Activated CD8-positive, alpha-beta memory T cell treated with anti-CD3 and anti-CD28 coated beads, Interleukin-2, amount 10 ng/mL, durations not matched to agents 7 days and 5 days (primary cell): Measurements from ENCODE around the gene TAOK2. TPM values are rescaled to one million over a fixed set of nuclear protein-coding genes. Genes with fewer than 3 reads are reported as not detected.
"Not testable (repeated sequence)": the region's sequence is repeated elsewhere in the genome, so short reads cannot be mapped to it uniquely, and the experiment has no call there.

Experiments used
- ATAC-seq: fragments of 150-1000 bp; cut with Tn5 transposase; one replicate; pipeline ENCODE4 v1.10.0; 2021; ENCODE audit warnings: moderate library complexity
- CTCF ChIA-PET: fragments of 350-600 bp; sonication (Branson Sonifier 250); formaldehyde crosslinking; loops from one replicate; lab custom pipeline; 2021; ENCODE audit warnings: antibody characterized with exemption; lab: Charles Lee
- DNase-seq: peaks from one replicate; pipeline ENCODE4 v3.0.0-alpha.2; 2020
- H3K27ac Mint-ChIP-seq: one replicate; pipeline ENCODE4 v1.8.0; 2021; ENCODE audit warnings: mild to moderate bottlenecking, mixed read lengths
- H3K27me3 Mint-ChIP-seq: one replicate; pipeline ENCODE4 v1.8.0; 2021; ENCODE audit warnings: mixed read lengths
- H3K36me3 Mint-ChIP-seq: one replicate; pipeline ENCODE4 v1.8.0; 2021; ENCODE audit warnings: mild to moderate bottlenecking, mixed read lengths
- H3K4me1 Mint-ChIP-seq: one replicate; pipeline ENCODE4 v1.8.0; 2021; ENCODE audit warnings: mixed read lengths
- H3K4me3 Mint-ChIP-seq: one replicate; pipeline ENCODE4 v1.8.0; 2021; ENCODE audit warnings: mild to moderate bottlenecking, moderate library complexity, mixed read lengths
- H3K9me3 Mint-ChIP-seq: one replicate; pipeline ENCODE4 v1.8.0; 2022; ENCODE audit warnings: low read depth, mixed read lengths
- total RNA-seq, 2 experiments: library from RNA; stranded (reverse); gene quantifications; one replicate each; pipeline ENCODE4 v1.2.3, GENCODE V29; 2021

TAOK2 gene
- total RNA-seq, 2 experiments from 2014 or later, result 51.1 to 55.3 TPM

DNA sequence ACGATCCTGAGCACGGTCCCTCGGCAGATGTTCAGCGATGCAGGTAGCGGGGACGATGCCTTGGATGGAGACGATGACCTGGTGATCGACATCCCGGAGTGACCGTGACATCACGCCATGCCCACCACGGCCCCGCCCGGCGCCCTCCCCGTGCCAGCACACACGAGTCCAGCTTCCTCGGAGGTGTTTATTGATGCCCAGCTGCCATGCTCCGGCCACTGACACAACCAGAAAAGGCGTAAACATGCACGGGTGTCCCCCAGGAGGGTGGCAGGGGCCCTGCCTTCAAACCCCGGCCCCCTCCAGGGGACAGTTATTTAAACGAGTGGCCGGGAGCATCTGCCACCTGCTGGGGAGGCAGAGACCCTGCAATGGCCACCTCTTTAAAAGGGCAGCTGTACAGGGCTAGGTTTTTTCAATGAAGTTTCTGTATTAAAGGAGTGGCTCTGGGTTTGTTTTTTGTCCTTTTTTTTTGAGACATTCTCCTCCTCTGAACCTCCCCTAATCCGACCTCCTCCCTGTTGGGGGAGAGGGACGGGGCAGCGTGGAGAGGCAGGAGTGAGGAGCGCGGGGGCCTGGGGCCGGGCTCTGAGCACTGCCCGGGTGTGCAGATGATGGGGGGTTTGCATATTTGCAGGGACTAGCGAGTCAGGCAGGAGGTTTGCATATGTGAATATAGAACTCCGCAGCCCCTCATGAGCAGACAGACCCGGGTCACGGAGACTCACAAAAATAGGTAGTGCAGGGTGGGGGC, 31.9 kb downstream of the TAOK2 start:
- Mint-ChIP-seq H3K9me3 (no peaks in the 10 kb centered on the region), H3K4me1 (peaks cover 2% of the 10 kb centered on the region), H3K36me3 (peaks cover 2% of the 10 kb centered on the region), H3K27ac (no peak overlapping the region), H3K4me3 (no peak overlapping the region), H3K27me3 (peaks cover 14% of the 10 kb centered on the region)
- DNase-seq, result peak; percentile 60
- CTCF ChIA-PET, result interaction anchor here (0.7 to 2.5 kb wide), 12 partner anchors 9 to 314 kb away, joined by 3 to 12 read pairs (median 4); partner anchors contain the start of genes HIRIP3, INO80E, KCTD13 and TLCD3B
- ATAC-seq, result peak; percentile 64

DNA sequence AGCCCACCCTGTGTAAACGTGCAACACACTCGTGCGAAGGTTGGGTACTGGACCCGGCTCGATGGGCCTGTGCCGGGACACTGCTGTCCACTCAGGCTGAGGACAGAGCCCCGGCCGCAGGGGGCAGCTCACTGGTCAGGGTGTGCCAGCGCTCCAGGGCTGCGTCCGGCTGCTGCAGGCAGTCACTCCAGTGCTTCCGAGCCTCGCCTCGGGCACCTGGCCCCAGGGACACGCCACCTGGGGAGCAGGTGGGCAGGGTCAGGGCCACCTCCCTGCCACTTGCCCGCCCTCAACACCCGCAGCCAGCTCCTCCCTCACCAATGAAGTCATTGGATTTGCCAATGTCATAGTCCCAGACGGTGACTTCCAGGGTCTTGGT, 32.4 kb downstream of the TAOK2 start:
- Mint-ChIP-seq H3K27me3 (peaks cover 17% of the 10 kb centered on the region), H3K9me3 (no peaks in the 10 kb centered on the region), H3K36me3 (peaks cover 2% of the 10 kb centered on the region), H3K4me3 (no peak overlapping the region), H3K4me1 (peaks cover 3% of the 10 kb centered on the region), H3K27ac (no peak overlapping the region)
- ATAC-seq (no peak), DNase-seq (no peak)
- CTCF ChIA-PET, result interaction anchor here (0.7 to 2.5 kb wide), 10 partner anchors 9 to 315 kb away, joined by 3 to 12 read pairs (median 4); partner anchors contain the start of genes HIRIP3, INO80E, KCTD13 and TLCD3B

DNA sequence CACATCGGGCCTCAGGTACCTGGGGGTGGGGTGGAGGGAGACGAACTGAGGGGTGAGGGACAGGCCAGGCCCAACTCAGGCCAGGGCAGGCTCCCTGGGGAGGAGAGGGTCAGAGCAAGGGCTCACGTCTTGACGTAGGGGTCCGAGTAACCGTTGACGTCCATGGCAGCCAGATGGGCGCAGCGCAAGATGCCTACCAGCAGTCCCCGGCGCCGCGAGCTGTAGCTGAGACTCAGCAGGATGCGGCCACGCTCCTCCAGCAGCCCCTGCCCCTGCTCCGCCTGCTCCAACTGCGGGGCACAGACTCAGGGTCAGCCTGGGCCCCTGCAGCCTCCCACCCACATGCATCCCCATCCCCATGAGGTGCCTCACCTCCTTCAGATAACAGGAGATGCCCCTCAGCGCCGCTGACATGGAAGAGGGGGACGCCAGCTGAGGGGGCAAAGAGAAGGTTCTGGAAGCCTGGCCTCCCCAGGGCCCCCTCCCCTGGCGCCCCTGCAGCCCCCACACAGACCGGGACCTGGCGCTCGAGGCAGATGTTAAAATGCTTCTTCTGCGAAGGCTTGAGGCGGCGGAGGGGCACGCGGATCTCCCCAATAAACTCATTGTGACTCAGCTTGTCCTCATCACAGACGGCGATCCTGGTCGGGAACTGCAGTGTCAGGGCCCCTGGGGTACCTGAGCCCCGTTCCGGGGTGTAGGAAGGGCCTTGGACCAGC, 33.1 kb downstream of the TAOK2 start:
- peaks cover 3% of the 10 kb centered on the region for H3K4me1 Mint-ChIP-seq
- no peaks in the 10 kb centered on the region for H3K9me3 Mint-ChIP-seq
- peaks cover 2% of the 10 kb centered on the region for H3K36me3 Mint-ChIP-seq
- H3K27ac Mint-ChIP-seq, result no peak overlapping the region
- H3K4me3 Mint-ChIP-seq, result no peak overlapping the region
- H3K27me3 Mint-ChIP-seq, result peaks cover 21% of the 10 kb centered on the region
- CTCF ChIA-PET, result interaction anchor here (1.3 to 2.5 kb wide), 4 partner anchors 25 to 158 kb away, joined by 3 to 12 read pairs (median 6); partner anchors contain the start of genes KCTD13 and TLCD3B
- DNase-seq, result no peak
- ATAC-seq, result no peak

DNA sequence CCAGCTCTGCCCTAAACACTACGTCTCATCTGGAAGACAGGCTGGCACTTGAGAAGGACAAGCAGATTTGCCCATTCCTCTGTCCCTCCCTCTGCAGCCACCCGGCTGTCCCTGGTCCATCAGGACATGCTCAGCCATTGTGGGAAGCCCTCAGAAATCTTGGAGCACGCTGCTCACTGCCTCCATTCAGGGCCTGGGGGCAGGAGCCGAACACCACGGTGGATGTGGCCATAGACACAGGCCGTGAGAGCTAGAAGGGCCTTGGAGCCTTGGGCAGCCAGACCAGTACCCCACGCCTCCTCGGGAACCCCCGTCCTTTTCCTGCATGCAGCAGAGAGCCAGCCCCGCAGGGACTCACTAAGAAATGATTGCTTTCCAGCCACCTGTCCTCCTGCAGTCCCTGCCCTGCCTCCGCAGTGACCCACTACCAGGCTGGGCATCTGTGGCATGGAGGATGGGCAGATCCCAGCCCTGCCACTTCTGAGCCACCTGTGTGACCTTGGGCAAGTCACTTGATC, 33.8 kb downstream of the TAOK2 start:
- no peak for ATAC-seq
- no peaks in the 10 kb centered on the region for H3K36me3 Mint-ChIP-seq
- H3K27ac Mint-ChIP-seq, result no peak overlapping the region
- DNase-seq, result no peak
- CTCF ChIA-PET, result interaction anchor here (1.1 to 2.5 kb wide), 2 partner anchors 48 to 159 kb away, joined by 3 to 7 read pairs; no protein-coding TSS in a partner anchor
- no peak overlapping the region for H3K4me3 Mint-ChIP-seq
- peaks cover 27% of the 10 kb centered on the region for H3K27me3 Mint-ChIP-seq
- H3K4me1 Mint-ChIP-seq, result peaks cover 5% of the 10 kb centered on the region
- no peaks in the 10 kb centered on the region for H3K9me3 Mint-ChIP-seq

DNA sequence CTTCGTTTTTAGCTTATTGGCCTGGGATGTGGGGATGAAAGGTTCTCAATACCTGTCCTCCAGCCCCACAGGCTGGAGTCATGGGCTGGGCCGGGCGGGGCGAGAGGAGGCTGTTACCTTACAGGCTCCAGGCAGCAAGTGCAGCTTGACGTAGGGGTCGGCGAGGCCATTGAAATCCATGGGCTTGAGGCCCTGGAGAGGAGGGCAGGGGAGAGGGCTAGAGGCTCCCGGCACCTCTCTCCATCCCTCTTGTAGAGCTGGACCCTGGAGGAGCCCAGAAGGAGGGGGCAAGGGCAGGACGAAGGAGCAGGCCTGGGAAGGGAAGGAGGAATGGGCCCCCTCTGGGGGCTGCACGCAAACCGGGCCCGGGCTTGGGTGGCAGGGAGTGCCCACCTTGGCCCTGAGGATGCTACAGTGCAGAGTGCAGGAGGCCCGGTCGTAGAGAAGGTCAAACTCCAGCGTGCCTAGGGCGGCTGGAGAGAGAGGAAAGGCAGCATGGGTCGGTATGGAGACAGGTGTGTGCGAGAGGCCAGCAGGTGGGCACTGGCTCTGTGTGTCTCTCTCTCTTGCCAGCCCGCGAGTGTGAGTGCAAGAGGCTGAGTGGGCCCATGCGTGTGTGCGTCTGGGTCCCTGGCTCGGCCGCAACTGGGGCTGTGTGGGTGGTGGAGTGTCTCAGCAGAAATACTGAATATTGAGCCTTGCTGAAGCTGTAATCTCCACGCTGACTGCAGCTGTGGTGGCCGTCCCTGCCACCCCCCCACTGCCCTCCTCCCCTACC, 35.6 kb downstream of the TAOK2 start:
- Mint-ChIP-seq H3K4me1 (peaks cover 5% of the 10 kb centered on the region), H3K27ac (no peak overlapping the region), H3K4me3 (no peak overlapping the region), H3K36me3 (no peaks in the 10 kb centered on the region), H3K27me3 (peaks cover 32% of the 10 kb centered on the region), H3K9me3 (no peaks in the 10 kb centered on the region)
- DNase-seq (no peak), ATAC-seq (no peak)
- CTCF ChIA-PET, result interaction anchor here (0.9 to 1.1 kb wide), 3 partner anchors 12 to 29 kb away, joined by 3 read pairs; no protein-coding TSS in a partner anchor

DNA sequence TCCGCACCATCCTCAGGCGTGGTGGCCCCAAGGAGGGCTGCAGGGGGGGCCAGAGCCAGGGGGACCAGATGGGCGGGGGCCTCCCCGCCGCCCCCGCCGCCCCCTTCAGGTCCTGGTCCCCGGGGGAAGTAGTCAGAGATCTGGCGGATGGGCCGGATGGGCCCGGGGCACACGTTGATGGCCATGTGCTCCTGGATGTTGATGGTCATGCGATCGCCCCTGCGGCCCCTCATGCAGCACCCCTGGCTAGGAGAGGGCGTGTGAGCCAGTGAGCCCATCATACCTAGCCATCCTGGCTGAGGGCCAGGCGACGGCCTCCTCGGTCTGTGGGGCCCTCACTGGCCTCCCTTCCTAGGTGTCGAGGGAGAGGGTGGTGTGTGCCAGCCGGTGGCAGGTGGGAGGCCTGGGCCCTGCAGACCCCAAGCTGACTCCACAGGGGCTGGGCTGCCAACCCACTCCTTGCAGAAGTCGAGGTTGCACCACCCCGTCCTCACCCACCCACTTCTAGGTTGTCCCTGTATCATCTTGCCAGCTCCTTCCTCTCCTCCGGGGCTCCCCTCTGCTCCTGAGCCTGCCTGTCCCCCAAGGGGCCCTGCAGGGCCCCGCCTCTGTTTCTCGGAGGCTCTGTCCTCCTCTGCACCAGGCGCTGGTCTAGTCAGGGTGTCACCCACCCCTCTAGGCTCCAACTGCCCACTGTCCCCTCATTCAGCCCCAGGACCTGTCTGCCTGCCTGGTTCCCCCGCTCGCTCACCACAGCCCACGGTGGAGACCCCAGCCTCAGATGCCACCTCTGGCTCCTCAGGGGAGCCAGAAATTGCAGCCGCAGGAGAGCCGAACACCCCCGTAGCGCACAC, 36.5 kb downstream of the TAOK2 start:
- Mint-ChIP-seq H3K4me3 (peak overlapping the region; percentile 50), H3K36me3 (no peaks in the 10 kb centered on the region), H3K4me1 (peaks cover 5% of the 10 kb centered on the region), H3K27me3 (peaks cover 32% of the 10 kb centered on the region), H3K9me3 (no peaks in the 10 kb centered on the region), H3K27ac (no peak overlapping the region)
- DNase-seq, result no peak
- ATAC-seq, result no peak
- CTCF ChIA-PET, result interaction anchor here (0.9 to 1.6 kb wide), 2 partner anchors 13 to 162 kb away, joined by 3 to 5 read pairs; no protein-coding TSS in a partner anchor

DNA sequence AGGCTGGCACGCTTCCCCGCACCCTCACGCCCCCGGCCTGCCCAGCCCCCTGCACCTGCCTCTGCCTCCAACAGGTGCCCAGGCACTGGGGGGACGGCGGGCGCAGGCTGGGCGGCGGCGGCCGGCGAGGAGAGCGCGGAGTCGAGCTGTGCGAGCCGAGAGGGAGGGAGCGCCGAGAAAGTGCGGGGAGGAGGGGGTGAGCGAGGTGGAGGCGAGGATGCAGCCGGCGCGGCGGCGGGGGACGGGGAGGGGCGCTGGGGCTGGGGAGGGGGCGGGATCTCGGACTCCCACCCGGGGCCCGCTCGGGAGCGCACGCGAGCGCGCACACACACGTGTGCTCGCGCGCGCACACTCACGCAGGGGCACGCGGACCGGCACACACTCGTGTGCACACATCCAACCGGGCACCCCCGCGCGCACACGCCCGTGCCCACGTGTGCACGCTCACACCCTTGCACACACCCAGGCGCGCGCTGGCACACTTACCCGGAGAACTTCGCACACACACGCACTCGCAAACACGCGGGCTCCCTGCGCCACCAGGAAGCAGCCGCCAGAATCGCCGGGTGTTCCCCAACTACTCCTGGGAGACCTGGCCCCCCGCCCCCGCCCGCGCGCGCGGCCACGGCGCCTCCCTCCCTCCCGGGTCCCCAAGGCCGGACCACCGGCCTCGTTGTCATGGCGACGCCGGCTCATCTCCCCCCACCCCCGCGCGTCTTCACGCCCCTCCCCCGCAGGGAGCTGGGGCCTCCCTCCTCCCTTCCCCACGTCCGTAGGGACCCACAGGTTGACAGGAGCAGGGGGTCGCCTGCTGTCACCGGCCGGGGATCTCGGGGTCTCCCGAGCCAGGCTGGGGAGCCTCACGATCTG, 37.4 kb downstream of the TAOK2 start, which contains the start of gene DOC2A:
Gene DOC2A (minus strand): TSS at position 184 of the 870 bp plus-strand sequence. CDS start 805 bp downstream, outside the sequence.
- peak within 1 kb of the TSS; percentile 50 for H3K4me3 Mint-ChIP-seq
- no peaks in the 10 kb centered on the region for H3K36me3 Mint-ChIP-seq
- CTCF ChIA-PET, result interaction anchor here (1.6 kb wide), 1 partner anchor 163 kb away, joined by 5 read pairs; no protein-coding TSS in a partner anchor
- ATAC-seq, result peak; percentile 61
- peaks cover 32% of the 10 kb centered on the region for H3K27me3 Mint-ChIP-seq
- H3K9me3 Mint-ChIP-seq, result no peaks in the 10 kb centered on the region
- no peak within 1 kb of the TSS for H3K27ac Mint-ChIP-seq
- no peak for DNase-seq
- peaks cover 5% of the 10 kb centered on the region for H3K4me1 Mint-ChIP-seq

DNA sequence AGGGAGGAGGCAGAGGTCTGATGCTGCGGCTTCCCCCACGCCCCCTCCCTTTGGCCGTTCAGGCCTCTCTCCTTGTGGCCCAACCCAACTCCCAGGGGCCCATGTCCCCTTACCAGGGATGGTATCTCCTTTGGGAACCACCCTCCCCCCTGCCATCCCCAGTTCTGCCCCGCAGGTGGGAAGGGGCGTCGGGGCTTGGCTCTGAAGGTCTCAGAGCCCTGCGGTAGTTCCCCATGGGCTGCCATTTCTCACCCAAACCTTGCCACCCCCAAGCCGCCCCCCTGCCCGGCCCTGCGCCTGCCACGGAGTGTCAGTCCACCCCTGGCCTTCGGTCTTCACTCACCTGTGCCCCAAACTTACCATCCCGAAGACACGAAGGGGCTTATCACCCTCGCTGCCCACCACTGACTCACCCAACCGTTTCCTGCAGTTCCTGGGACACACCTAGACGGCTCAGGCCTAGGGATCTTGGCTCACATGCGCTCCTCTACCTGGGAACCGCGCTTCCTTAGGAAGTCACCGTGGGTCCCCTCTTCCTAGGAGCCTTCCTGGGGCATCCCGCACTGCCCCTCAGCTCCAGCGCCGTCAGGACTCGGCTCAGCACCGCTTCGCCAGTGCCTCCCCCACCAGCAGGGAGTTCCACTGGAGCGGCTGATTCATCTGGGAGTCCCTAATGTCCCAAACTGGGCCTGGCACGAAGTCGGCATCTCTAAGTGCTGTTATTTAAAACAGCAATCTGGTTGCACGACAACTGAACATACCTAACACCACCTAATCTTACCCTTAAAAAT, 38.2 kb downstream of the TAOK2 start:
- Mint-ChIP-seq H3K9me3 (no peaks in the 10 kb centered on the region), H3K27me3 (peaks cover 38% of the 10 kb centered on the region), H3K4me3 (peak overlapping the region; percentile 20), H3K4me1 (peaks cover 5% of the 10 kb centered on the region), H3K27ac (no peak overlapping the region), H3K36me3 (no peaks in the 10 kb centered on the region)
- no peak for DNase-seq
- ATAC-seq, result no peak
- CTCF ChIA-PET, result no interaction called here

DNA sequence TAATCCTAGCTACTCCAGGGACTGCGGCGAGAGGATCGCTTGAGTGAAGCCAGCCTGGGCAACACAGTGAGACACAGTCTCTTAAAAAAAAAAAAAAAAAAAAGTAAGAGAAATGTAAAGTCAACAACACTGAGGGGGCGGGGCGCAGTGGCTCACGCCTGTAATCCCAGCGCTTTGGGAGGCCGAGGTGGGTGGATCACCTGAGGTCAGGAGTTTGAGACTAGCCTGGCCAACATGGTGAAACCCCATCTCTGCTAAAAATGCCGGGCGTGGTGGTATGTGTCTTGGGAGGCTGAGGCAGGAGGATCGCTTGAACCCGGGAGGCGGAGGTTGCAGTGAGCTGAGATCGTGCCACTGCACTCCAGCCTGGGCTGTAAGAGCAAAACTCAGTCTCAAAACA, 38.9 kb downstream of the TAOK2 start:
- CTCF ChIA-PET, H3K4me1 Mint-ChIP-seq, H3K4me3 Mint-ChIP-seq, ATAC-seq, DNase-seq, H3K27ac Mint-ChIP-seq, H3K9me3 Mint-ChIP-seq, H3K36me3 Mint-ChIP-seq: not testable (repeated sequence)
- peaks cover 42% of the 10 kb centered on the region for H3K27me3 Mint-ChIP-seq

DNA sequence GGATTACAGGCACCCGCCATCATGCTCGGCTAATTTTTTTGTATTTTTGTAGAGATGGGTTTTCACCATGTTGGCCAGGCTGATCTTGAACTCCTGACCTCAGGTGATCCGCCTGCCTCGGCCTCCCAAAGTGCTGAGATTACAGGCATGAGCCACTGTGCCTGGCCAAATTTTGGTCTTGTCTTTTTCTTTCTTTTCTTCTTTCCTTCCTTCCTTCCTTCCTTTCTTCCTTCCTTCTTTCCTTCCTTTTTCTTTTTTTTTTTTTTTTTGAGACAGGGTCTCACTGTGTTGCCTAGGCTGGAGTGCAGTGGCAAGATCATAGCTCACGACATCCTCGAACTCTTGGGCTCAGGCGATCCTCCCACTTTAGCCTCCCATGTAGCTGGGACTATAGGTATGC, 41.8 kb downstream of the TAOK2 start:
- not testable (repeated sequence) for H3K4me1 Mint-ChIP-seq, ATAC-seq, H3K4me3 Mint-ChIP-seq, H3K27ac Mint-ChIP-seq, H3K36me3 Mint-ChIP-seq, DNase-seq, H3K9me3 Mint-ChIP-seq
- CTCF ChIA-PET, result interaction anchor here (0.7 to 1.7 kb wide), 4 partner anchors 17 to 40 kb away, joined by 3 to 6 read pairs (median 3); partner anchors contain the start of gene INO80E
- peaks cover 39% of the 10 kb centered on the region for H3K27me3 Mint-ChIP-seq
